Activated CD4-positive, alpha-beta T cell treated with anti-CD3 and anti-CD28 coated beads for 24 hours (primary cell): ENCODE results near the gene IFITM5.
"Not testable (repeated sequence)": the region's sequence is repeated elsewhere in the genome, so short reads cannot be mapped to it uniquely, and the experiment has no call there.

Source experiments
- DNase-seq, 2 donors: peaks; one replicate each; pipeline ENCODE4 v3.0.0-alpha.2; 2020; ENCODE audit warnings: low read depth in 2 of 2

Gene IFITM5

GRCh38 chr11:312092-312816 lies 12.9 kb upstream of the IFITM5 start:
- no peak for DNase-seq

GRCh38 chr11:311013-311748 lies 11.9 kb upstream of the IFITM5 start:
- DNase-seq, result not testable (repeated sequence)

- not testable (repeated sequence) for DNase-seq
Observed at GRCh38 chr11:309979-310572, 10.8 kb upstream of the IFITM5 start.

- not testable (repeated sequence) for DNase-seq
Observed at GRCh38 chr11:308740-309665, 9.7 kb upstream of the IFITM5 start.

GRCh38 chr11:307766-308708 lies 8.7 kb upstream of the IFITM5 start, which contains the start of gene IFITM2:
Gene IFITM2 (plus strand): TSS chr11:307816. CDS start chr11:308193, 377 bp downstream.
- DNase-seq, result not testable (repeated sequence)

- DNase-seq, result no peak
Observed at GRCh38 chr11:306645-307371, 7.5 kb upstream of the IFITM5 start.

- DNase-seq, result no peak
Observed at GRCh38 chr11:305844-306211, 6.5 kb upstream of the IFITM5 start.

- DNase-seq, result no peak
Observed at GRCh38 chr11:304915-305843, 5.9 kb upstream of the IFITM5 start.

- no peak for DNase-seq
Observed at GRCh38 chr11:304061-304506, 4.8 kb upstream of the IFITM5 start.

- DNase-seq, result no peak
Observed at GRCh38 chr11:303363-303762, 4.0 kb upstream of the IFITM5 start.

- DNase-seq, result no peak
Observed at GRCh38 chr11:299951-300735, 817 bp upstream of the IFITM5 start.

- DNase-seq, result no peak
Observed at GRCh38 chr11:298406-299065, 790 bp downstream of the IFITM5 start.

- DNase-seq, result no peak
Observed at GRCh38 chr11:297586-298405, 1.5 kb downstream of the IFITM5 start.

GRCh38 chr11:297051-297585 lies 2.2 kb downstream of the IFITM5 start:
- DNase-seq, result no peak

GRCh38 chr11:296171-297050 lies 2.9 kb downstream of the IFITM5 start:
- DNase-seq, result no peak
